Erythroblast (primary cell): Measurements from ENCODE around the gene TMEM254.

Source experiments
- GATA1 ChIP-seq: IDR thresholded peaks from 2 replicates; pipeline ENCODE4 v1.6.1; 2011; ENCODE audit warnings: low read depth, mild to moderate bottlenecking, control low read depth, low read length, moderate library complexity
- POLR2A ChIP-seq: IDR thresholded peaks from 2 replicates; pipeline ENCODE4 v1.6.1; 2011; ENCODE audit warnings: mild to moderate bottlenecking, low read length

GRCh38 chr10:80140251-80140650 lies 61.8 kb downstream of the TMEM254 start:
- TF ChIP-seq POLR2A: no peak
- TF ChIP-seq GATA1: no peak
